ENCODE measurements around the gene NF1.
"Not testable (repeated sequence)": the region's sequence is repeated elsewhere in the genome, so short reads cannot be mapped to it uniquely, and the experiment has no call there.

Gene NF1

GRCh38 chr17:31345191-31345747 is 250.5 kb downstream of the NF1 start:
- DNase-seq: not testable (repeated sequence)

GRCh38 chr17:31349454-31349853 is 254.7 kb downstream of the NF1 start:
- DNase-seq: no peak

- no peak for DNase-seq
These were observed 261.2 kb downstream of the NF1 start for GRCh38 chr17:31355935-31356334.

- DNase-seq: no peak
These were observed 262.3 kb downstream of the NF1 start for GRCh38 chr17:31357091-31357490.

- peak; percentile 69 for DNase-seq
These were observed 263.1 kb downstream of the NF1 start for GRCh38 chr17:31357839-31358394.

- DNase-seq: no peak
These were observed 269.2 kb downstream of the NF1 start for GRCh38 chr17:31364012-31364411.

- no peak for DNase-seq
These were observed 271.3 kb downstream of the NF1 start for GRCh38 chr17:31366088-31366487.

GRCh38 chr17:31369266-31369665 is 274.5 kb downstream of the NF1 start:
- DNase-seq: no peak

- peak; percentile 40 for DNase-seq
These were observed 276.8 kb downstream of the NF1 start for GRCh38 chr17:31371511-31372097.

- peak; percentile 16 for DNase-seq
These were observed 278.6 kb downstream of the NF1 start for GRCh38 chr17:31373150-31374093.

GRCh38 chr17:31374094-31374447 is 279.3 kb downstream of the NF1 start:
- no peak for DNase-seq

GRCh38 chr17:31374503-31374902 is 279.7 kb downstream of the NF1 start:
- DNase-seq: no peak

- no peak for DNase-seq
These were observed 283.9 kb downstream of the NF1 start for GRCh38 chr17:31378638-31379037.

- DNase-seq: no peak
These were observed 284.9 kb downstream of the NF1 start for GRCh38 chr17:31379597-31380205.

GRCh38 chr17:31381165-31381668 is 286.4 kb downstream of the NF1 start:
- no peak for DNase-seq

GRCh38 chr17:31382668-31383275 is 288.0 kb downstream of the NF1 start:
- not testable (repeated sequence) for DNase-seq

- not testable (repeated sequence) for DNase-seq
These were observed 288.7 kb downstream of the NF1 start for GRCh38 chr17:31383488-31383887.

- no peak for DNase-seq
These were observed 290.9 kb downstream of the NF1 start for GRCh38 chr17:31385428-31386285.

- no peak for DNase-seq
These were observed 291.8 kb downstream of the NF1 start for GRCh38 chr17:31386542-31387075.

- DNase-seq: no peak
These were observed 292.7 kb downstream of the NF1 start for GRCh38 chr17:31387438-31387837.

GRCh38 chr17:31388351-31388750 is 293.6 kb downstream of the NF1 start:
- DNase-seq: no peak
